Gastroesophageal sphincter (tissue), 4 donors: ENCODE data around the gene PRG2. TPM values are rescaled to one million over a fixed set of nuclear protein-coding genes. Genes with fewer than 3 reads are reported as not detected.

Source experiments
- ATAC-seq: fragments of 150-250 bp; one replicate; pipeline ENCODE4 v1.9.1; 2016; ENCODE audit warnings: mild to moderate bottlenecking, moderate library complexity
- H3K27ac ChIP-seq, 4 donors: fragments of 200-600 bp; sonication (generic) in 3 of 4; 1 replicate in 3 of 4; 2 replicates in 1 of 4; pipeline ENCODE4 v1.5.1; 2016 to 2019
- H3K27me3 ChIP-seq: fragments of 200-600 bp; sonication (generic); one replicate; pipeline ENCODE4 v1.5.1; 2019
- H3K36me3 ChIP-seq, 2 donors: fragments of 200-600 bp; sonication (generic); one replicate each; pipeline ENCODE4 v1.5.1; 2019; ENCODE audit warnings: control low read depth in 1 of 2
- H3K4me1 ChIP-seq, 3 donors: fragments of 200-600 bp; sonication (generic); 1 replicate in 2 of 3; 2 replicates in 1 of 3; pipeline ENCODE4 v1.5.1; 2016 to 2019; ENCODE audit warnings: control low read depth in 2 of 3
- H3K4me3 ChIP-seq, 2 donors: fragments of 200-600 bp; sonication (generic); one replicate each; pipeline ENCODE4 v1.5.1; 2019; ENCODE audit warnings: mild to moderate bottlenecking in 1 of 2, moderate library complexity in 1 of 2
- H3K9me3 ChIP-seq, 3 donors: fragments of 200-600 bp; sonication (generic); one replicate each; pipeline ENCODE4 v1.5.1; 2017 to 2019; ENCODE audit warnings: control low read depth in 2 of 3
- EP300 ChIP-seq: sonication (generic); formaldehyde crosslinking; IDR thresholded peaks from one replicate; pipeline ENCODE4 v1.6.1; 2017; ENCODE audit warnings: antibody characterized with exemption, mild to moderate bottlenecking
- POLR2A ChIP-seq, 2 donors: fragments of 450-650 bp; IDR thresholded peaks; one replicate each; pipeline ENCODE4 v1.6.1; 2017; ENCODE audit warnings: antibody characterized with exemption in 2 of 2, mild to moderate bottlenecking in 2 of 2, moderate library complexity in 1 of 2
- POLR2AphosphoS5 ChIP-seq: sonication (generic); formaldehyde crosslinking; IDR thresholded peaks from one replicate; pipeline ENCODE4 v1.6.1; 2017; ENCODE audit warnings: antibody characterized with exemption
- WGBS, 2 donors: methylation state at CpG; one replicate each; pipeline ENCODE4 v1.1.5; 2018; ENCODE audit warnings: low coverage in 1 of 2; 5-methylcytosine and 5-hydroxymethylcytosine counted together
- total RNA-seq, 4 donors: library from RNA; depleted of rRNA; stranded (reverse); fragments of >200 nt; gene quantifications; one replicate each; pipeline ENCODE4 v1.1.0, GENCODE V29; 2016
- TF ChIP-seq, protein P1 (sequence below), 4 experiments: fragments of 200-600 bp in 2 of 4; fragments of 450-650 bp in 2 of 4; sonication (generic) in 1 of 4; IDR thresholded peaks; one replicate each; pipeline ENCODE4 v1.5.1; 2017 to 2019; ENCODE audit warnings: antibody characterized with exemption in 4 of 4, mild to moderate bottlenecking in 2 of 4, moderate library complexity in 2 of 4

Gene PRG2
- total RNA-seq, 4 donors from 2014 or later, result not detected

DNA sequence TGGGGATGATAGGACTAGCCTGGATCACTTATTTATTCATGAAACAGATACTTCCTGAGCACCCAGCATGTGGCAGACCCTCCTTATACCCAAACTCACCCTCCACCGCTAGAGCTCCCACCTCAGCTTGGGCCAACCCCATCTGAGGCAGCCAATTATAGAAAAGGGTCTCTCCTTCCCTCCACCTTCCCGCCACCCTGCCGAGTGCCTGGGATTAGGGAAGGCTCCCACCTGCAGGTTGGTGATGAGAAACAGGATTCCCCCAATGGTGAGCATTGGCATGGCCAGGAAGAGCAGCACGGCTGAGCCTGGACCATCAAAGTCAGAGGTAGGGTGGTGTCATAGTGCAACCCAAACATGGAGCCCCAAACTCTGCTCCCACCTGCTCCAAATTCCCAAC, 30.6 kb upstream of the PRG2 start:
- Histone ChIP-seq H3K36me3 (peaks cover 0 to 76% of the 10 kb centered on the region in 2 donors), H3K27ac (no peak overlapping the region), H3K27me3 (no peaks in the 10 kb centered on the region), H3K9me3 (no peaks in the 10 kb centered on the region), H3K4me1 (peaks cover 11 to 53% (median 33%) of the 10 kb centered on the region in 3 donors), H3K4me3 (no peak overlapping the region)
- ATAC-seq, result no peak
- TF ChIP-seq, protein P1, sequence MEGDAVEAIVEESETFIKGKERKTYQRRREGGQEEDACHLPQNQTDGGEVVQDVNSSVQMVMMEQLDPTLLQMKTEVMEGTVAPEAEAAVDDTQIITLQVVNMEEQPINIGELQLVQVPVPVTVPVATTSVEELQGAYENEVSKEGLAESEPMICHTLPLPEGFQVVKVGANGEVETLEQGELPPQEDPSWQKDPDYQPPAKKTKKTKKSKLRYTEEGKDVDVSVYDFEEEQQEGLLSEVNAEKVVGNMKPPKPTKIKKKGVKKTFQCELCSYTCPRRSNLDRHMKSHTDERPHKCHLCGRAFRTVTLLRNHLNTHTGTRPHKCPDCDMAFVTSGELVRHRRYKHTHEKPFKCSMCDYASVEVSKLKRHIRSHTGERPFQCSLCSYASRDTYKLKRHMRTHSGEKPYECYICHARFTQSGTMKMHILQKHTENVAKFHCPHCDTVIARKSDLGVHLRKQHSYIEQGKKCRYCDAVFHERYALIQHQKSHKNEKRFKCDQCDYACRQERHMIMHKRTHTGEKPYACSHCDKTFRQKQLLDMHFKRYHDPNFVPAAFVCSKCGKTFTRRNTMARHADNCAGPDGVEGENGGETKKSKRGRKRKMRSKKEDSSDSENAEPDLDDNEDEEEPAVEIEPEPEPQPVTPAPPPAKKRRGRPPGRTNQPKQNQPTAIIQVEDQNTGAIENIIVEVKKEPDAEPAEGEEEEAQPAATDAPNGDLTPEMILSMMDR (IDR thresholded peaks at IDR 0.05), result no peak
- TF ChIP-seq POLR2A (IDR thresholded peaks at IDR 0.05) (no peak), EP300 (no peak), POLR2AphosphoS5 (no peak)
- 86 to 100% methylated on average over 1 of the region's 4 CpGs for WGBS, 2 donors

DNA sequence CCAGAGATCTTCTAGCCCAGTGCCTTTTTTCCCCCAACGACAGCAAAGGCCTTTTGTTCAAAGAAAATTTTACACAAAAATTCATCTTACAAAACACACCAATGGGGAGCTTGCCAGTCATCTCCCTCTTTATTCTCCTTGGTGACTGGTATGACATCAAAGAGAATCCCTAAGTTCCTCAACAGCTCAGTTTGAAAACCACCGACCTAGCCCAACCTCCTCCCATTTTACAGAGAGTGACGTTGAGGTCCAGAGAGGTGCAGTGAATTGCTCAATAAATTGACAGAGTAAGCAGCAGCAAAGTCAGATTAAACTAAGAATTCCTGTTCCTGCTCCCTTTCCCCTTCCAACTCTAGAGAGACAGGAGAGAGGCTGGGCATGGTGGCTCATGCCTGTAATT, 28.7 kb upstream of the PRG2 start:
- ATAC-seq, result no peak
- H3K4me3 ChIP-seq, result no peak overlapping the region
- 92% methylated on average over 1 of the region's 3 CpGs; no CpG with 5 or more reads in 1 of the 2 donors for WGBS, 2 donors
- no peaks in the 10 kb centered on the region for H3K9me3 ChIP-seq
- H3K4me1 ChIP-seq, result peaks cover 0 to 34% (median 15%) of the 10 kb centered on the region in 3 donors
- H3K27ac ChIP-seq, result no peak overlapping the region
- TF ChIP-seq, protein P1 (IDR thresholded peaks at IDR 0.05), result no peak
- TF ChIP-seq EP300 (no peak), POLR2AphosphoS5 (no peak), POLR2A (IDR thresholded peaks at IDR 0.05) (no peak)
- H3K27me3 ChIP-seq, result no peaks in the 10 kb centered on the region
- peaks cover 0 to 95% of the 10 kb centered on the region in 2 donors for H3K36me3 ChIP-seq

DNA sequence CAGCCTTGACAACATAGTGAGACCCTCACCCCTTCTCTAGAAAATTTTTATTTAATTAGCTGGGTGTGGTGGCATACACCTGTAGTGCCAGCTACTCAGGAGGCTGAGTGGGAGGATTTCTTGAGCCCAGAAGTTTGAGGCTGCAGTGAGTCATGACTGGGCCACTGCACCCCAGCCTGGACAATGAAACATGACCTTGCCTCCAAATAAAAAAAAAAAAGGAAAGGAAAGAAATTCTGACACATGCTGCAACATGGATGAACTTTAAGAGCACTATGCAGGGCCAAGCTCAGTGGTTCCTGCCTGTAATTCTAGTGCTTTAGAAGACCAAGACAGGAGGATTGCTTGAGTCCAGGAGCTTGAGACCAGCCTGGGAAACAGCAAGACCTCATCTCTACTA, 27.7 kb upstream of the PRG2 start:
- no peaks in the 10 kb centered on the region for H3K27me3 ChIP-seq
- H3K9me3 ChIP-seq, result no peaks in the 10 kb centered on the region
- peaks cover 0 to 28% (median 9%) of the 10 kb centered on the region in 3 donors for H3K4me1 ChIP-seq
- no peak for ATAC-seq
- H3K27ac ChIP-seq, result no peak overlapping the region
- TF ChIP-seq POLR2A (IDR thresholded peaks at IDR 0.05) (no peak), EP300 (no peak), POLR2AphosphoS5 (no peak)
- TF ChIP-seq, protein P1 (IDR thresholded peaks at IDR 0.05), result no peak
- H3K4me3 ChIP-seq, result no peak overlapping the region
- H3K36me3 ChIP-seq, result peaks cover 0 to 95% of the 10 kb centered on the region in 2 donors

GRCh38 chr11:57417056-57417455, 26.6 kb upstream of the PRG2 start:
- no peak for TF ChIP-seq EP300
- TF ChIP-seq, protein P1 (IDR thresholded peaks at IDR 0.05), result no peak
- no peak for TF ChIP-seq POLR2AphosphoS5
- no peak for TF ChIP-seq POLR2A (IDR thresholded peaks at IDR 0.05)
- peak; percentile 74 for ATAC-seq
- Histone ChIP-seq H3K4me3 (no peak overlapping the region), H3K9me3 (no peaks in the 10 kb centered on the region), H3K4me1 (peaks cover 0 to 20% (median 9%) of the 10 kb centered on the region in 3 donors), H3K27ac (peak overlapping the region in 2 of 4 donors; percentile 4 to 5), H3K27me3 (no peaks in the 10 kb centered on the region), H3K36me3 (peaks cover 0 to 95% of the 10 kb centered on the region in 2 donors)
- WGBS, 2 donors, result 33% methylated on average over 2 of the region's 4 CpGs; no CpG with 5 or more reads in 1 of the 2 donors

DNA sequence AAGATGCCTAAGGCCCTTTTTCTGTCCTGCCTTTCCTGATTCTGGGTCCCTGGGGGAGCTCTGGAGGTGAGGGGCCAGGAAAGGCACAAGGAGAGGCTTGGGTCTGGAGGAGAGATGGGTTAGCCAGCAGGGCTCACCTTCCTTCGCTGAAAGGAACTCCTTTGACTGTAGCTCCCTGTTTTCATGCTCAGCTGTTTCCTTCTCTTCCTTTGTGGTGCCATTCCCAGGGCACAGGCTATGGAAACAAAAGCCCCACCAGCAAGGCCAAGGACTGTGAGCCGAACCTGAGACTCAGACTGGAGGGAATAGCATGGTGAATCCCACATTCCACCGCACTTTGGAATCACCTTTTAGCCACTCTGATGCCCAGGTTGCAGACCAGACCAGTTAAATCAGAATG, 26.0 kb upstream of the PRG2 start:
- H3K4me1 ChIP-seq, result peaks cover 0 to 20% (median 9%) of the 10 kb centered on the region in 3 donors
- peak overlapping the region in 2 of 4 donors; percentile 4 to 5 for H3K27ac ChIP-seq
- H3K27me3 ChIP-seq, result no peaks in the 10 kb centered on the region
- no peak for ATAC-seq
- peaks cover 0 to 100% of the 10 kb centered on the region in 2 donors for H3K36me3 ChIP-seq
- 83 to 87% methylated on average over 1 to 3 of the region's 3 CpGs for WGBS, 2 donors
- no peak for TF ChIP-seq EP300
- TF ChIP-seq, protein P1 (IDR thresholded peaks at IDR 0.05), result no peak
- no peak for TF ChIP-seq POLR2AphosphoS5
- TF ChIP-seq POLR2A (IDR thresholded peaks at IDR 0.05), result no peak
- no peak overlapping the region for H3K4me3 ChIP-seq
- no peaks in the 10 kb centered on the region for H3K9me3 ChIP-seq
